Dedifferentiated amniotic fluid mesenchymal stem cell (primary cell): Measurements from ENCODE around the gene GRIA4.

Experiments used
- DNase-seq: peaks from one replicate; pipeline ENCODE4 v3.0.0-alpha.2; 2016; ENCODE audit errors: extremely low spot score

GRIA4 gene

DNA sequence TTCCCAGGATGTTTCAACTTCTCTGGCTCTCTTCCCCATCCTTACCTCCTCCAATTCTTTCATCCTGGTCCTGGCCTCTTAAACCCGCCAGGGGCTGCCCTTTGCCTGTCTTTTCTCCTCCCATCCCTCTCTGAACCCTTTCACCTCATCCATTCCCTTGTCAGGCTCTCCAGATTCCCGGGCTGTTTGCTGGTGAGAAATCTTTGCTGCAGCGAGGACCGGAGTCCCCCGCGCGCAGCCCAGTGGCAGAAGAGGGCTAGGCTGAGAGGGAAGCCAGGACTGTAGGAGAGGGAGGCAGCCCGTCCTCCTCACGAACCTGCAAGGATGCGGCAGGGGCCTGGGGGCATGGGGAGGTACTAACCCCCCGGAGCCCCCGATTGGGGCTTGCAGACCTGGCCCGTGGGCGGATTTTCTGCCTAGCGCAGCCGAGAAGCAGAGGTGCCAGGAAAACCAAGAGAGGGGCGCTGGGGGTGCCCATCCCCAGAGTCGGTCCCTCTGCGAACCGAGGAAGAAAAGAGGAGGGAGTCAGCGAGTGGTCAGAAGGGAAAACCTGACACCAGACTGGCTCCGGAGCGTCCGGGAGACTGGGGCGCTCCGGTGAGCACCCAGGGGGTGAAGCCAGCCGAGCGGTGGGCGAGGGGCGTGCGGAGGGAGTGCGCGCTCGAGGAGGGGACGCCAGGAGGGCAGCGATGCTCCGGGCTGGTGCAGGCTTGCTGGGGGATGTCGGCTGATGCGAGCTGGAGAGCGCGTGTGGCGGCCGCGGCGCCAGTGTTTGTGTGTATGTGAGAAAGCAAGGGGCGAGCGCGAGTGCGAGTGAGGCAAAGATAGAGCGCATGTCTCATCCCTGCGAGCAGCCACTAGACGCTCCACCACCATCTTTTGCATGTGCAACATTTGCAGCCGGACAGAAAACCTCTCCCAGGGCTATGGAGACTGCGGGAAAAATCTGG is at the start of gene GRIA4:
Gene GRIA4, plus strand, starts transcription at position 242 of the 950 bp plus-strand sequence. CDS start 925 bp downstream, outside the sequence.
- DNase-seq, result peak; percentile 29

DNA sequence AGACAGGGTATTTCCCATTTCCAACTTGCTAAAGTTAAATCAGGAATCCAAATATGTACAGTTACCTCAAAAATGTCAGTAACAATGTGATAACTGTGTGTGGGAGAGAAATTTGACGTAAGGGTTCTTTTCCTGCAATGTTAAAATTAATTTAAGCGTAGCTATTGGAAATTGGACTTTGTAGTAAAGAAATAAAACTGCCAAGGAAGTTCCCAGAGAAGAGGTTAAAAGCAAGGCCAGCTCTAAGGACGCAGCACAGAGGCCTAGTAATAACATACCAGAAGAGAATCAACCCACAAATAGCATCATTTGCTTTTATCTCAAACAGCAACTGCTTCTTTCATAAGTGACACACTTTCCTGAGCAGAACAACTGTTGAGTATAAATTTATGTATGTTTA is 36.8 kb upstream of the GRIA4 start:
- DNase-seq, result no peak

DNA sequence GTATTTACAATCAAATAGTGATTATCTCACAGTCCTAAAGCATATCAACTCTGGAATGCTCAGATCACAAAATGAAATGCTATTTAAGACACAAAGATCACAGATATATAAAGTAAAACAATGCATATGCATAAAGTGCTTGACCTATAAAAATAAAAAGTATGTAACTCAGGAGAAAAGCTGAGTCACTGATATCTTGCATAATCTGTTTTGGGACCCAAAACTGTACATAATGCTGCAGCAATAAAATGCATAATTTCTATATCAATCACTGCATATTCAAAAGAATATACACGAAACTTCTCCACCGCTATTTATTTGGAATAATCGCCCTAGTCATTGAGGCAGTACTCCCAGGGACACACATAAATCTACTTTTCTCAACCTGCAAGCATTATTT is 34.9 kb upstream of the GRIA4 start:
- no peak for DNase-seq

DNA sequence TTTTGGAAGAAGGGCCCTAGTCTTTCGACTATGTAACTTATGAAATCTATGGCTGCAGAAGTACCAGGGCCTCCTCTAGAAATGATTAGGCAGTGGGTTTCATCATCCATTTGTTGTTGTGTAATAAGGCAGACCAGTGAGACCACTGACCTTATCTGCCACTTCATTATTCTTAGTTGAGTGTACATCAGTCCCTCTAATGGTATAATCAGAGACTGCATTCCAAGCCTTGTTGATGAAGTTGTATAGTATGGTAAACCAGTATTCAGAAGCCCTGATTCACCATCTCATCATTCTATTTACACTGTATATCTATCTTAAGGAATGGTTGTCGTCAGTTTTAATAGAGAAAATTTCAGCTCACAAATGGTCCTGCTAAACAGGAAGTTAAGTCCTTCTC is 32.2 kb upstream of the GRIA4 start:
- DNase-seq, result peak; percentile 13

DNA sequence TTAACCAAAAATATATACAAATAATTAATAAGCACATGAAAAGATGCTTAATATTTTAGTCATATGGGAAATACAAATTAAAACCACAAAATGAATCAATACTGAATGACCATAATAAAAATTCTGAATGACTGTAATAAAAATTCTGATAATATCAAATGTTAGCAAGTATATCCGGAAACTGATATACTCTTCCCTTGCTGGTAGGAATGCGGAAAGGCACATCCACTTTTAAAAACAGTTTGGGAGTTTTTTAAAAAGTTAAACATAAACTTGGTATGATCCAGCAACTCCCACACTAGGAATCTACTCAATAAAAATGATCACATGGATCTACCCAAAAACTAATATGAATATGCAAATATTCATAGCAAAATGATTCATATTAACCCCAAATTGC is 30.8 kb upstream of the GRIA4 start:
- DNase-seq, result no peak

DNA sequence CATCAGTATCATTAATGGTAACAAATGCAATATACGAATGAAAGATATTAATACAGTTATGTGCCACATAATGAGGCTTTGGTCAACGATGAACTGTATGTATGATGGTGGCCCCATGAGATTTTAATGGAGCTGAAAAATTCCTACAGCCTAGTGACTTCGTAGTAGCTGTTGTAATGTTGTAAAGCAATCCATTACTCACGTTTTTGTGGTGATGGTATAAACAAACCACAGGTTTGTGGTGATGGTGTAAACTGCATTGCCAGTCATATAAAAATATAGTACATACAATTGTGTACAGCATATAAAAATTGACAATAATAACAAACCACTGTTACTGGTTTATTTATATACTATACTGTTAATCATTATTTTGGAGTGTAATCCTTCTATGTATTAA is 27.4 kb upstream of the GRIA4 start:
- no peak for DNase-seq

DNA sequence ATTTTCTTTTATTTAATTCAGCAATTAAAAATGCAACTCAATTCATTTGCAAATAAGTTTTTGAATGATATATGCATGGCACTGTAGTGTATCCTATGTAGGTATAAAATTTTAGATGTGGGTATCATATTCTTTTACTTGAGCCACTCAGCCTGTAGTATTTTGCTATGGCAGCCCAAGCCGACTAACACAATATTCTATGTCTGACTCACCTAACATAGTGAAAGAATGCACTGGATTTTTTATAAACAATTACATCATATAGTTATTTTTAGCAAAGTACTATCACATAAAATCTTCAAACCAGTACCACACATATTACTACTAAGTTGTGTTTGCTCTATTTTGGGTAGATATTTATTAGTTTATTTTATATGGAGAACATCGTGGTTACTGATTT is 21.9 kb upstream of the GRIA4 start:
- peak; percentile 55 for DNase-seq

DNA sequence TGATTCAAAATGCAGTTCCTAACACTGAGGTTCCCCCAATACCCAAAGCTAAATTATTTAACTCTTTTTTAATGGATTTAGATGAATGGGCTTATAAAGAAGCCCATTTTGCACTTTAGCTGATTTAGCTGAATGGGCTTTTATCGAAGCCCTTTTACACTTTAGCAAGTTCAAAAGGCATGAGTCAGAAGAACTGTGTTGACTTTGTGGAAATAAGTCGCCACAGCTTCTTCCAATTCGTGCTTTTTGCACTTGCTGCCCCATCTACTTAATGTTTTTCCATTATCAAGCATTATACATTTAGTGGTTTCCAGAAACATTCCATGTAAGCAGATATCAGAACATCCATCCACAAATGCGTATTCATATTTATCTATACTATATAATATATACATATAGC is 20.5 kb upstream of the GRIA4 start:
- DNase-seq, result no peak

DNA sequence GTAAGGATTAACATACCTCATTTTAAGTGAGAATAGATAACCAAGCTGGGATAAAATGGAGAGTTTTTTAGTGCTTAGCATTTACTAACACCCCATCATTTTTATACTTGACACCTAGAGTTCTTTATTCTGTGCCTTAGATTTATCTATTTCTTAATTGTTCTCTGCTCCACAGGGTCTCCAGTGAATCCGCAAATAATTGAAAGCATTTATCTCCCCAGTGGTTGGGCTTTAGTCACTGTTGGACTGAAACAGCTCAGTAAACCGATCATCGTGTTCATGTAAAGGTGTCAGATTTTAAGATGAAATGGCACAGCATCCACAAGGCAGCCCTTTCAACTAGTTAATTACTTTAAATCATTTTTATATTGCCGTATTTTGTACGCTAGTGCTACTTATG is 17.8 kb upstream of the GRIA4 start:
- DNase-seq, result no peak

DNA sequence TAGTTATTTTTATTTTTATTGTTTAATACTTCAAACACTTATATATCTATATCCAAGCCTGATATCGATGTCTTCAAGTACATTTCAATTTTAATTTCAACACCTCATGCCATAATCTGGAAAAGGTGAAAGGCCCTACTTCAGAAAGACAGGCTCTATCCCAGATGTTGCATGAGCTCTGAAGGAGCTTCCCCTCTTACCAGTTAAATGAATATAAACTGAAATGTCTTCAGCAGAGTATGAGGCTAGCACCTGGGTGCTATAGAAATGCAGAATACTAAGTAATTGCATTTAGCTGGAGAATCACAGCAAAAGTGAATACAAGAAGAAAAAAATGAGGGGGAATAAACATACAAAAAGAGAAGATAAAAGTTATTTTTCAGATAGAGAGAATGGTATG is 11.5 kb upstream of the GRIA4 start:
- no peak for DNase-seq

DNA sequence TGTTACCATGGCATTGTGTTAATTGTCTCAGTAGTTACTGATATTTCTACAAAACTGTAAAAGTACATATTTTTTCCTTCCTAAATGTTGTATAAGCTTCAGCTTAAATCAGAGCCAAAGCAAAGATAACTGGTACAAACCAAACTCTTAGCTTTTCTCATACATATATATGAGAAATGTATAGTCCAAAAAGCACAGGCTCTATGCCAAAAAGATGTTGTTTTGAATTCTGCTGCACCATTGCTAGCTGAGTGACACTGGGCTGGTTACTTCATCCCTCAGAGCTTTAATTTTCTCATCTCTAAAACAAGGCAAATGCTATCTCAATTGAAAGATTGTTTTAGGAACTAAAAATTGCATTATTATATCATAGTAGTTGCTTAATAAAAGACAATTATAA is 6.7 kb upstream of the GRIA4 start:
- DNase-seq, result no peak

DNA sequence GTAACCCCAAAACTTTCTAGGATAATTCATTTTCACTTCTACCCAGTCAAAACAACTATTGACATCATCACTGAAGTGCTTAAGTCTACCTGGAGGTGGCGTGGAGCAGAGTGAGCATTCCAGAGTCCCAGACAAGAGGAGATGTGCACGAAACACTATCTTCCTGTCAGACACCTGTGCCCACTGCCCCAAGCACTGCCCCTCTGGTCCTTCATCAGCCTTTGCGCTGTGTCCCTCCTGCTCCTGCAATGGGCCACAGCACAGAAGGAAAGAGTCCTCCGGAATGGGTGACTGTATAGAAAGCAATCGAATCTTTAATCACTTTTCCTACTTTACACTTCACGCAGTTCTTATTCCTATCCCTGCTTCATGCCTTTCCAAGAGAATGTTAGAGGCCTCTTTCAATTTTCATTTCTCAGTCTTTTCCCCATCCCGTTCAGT is 512 bp upstream of the GRIA4 start:
- DNase-seq, result no peak

DNA sequence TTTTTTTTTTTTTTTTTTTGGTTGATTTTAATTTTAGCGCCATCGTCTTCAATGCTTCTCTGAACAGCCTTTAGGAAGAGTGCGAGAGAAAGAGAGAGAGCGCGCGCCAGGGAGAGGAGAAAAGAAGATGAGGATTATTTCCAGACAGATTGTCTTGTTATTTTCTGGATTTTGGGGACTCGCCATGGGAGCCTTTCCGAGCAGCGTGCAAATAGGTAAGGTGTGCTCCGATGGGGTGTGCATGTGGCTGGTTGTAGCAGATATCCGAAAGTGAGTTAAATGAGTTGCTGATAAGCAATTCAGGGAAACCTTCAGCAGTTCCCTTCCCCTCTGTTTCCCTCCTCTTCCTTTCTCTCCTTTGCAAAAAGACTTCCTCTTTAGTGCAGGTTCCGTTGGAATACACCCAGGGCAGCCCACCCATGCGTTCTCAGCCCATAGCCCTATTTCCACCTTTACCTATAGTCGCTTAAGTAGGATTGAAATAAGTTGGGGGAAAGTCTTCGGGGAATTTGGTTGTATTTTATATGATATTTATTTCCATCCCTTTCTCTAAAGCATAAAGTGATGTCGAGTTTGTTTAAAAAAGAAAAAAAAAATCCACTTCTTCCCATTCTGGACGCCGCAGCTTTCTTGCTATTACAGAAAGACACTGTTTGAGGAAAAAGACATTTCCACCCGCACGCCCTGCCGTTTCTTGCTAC is 1.1 kb downstream of the GRIA4 start:
- DNase-seq, result no peak

DNA sequence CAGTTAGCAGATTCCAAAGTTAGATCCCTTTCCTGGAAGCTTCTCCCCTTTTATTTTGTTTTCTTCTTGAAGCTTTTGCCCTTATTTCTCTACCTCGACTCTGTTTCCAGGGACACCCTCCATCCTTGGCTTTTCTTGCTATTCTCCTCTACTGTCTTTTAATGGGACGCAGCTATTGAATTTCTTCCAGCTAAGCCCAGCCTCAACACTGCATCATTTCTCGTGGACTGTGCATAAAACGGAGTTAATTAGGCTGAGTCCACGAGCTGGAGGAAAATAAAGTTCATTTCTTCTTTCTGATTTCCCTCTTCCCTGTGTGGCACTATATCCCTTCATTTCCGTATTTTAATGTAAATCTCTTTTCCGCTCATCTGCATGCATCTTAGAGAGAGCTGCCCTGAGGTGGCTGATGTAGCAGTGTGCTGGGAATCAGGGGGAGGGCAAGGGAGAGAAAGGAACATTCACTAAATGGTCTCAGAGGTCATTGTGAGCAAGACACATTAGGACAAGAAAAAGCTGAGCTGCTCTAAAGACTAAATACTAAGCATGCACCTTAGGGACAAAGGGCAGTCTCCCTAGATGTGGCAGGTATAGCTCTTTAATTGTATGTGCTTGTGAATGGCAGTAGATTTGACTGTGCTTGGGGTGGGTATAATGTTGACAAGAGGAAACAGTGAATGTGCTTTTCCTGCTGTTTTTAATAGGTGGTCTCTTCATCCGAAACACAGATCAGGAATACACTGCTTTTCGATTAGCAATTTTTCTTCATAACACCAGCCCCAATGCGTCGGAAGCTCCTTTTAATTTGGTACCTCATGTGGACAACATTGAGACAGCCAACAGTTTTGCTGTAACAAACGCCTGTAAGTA is 1.9 kb downstream of the GRIA4 start:
- no peak for DNase-seq

DNA sequence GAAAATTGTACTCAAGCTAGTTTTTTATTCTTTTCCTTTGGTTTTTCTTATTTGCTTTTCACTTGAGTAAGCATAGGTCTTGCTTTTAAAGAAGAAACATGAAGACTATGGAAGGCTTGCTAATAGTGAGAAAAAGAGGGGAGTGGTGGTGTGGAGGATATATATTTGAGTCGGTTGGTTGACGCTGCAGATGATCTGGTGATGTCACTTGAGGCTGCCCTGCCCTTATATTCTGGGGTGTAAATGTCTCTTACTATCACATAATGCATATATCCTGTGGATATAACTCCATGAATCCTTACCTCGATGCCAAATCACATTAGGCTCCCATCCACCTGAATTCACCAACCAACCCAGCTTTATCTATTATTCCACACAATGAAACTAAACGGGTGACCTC is 2.9 kb downstream of the GRIA4 start:
- DNase-seq, result no peak

DNA sequence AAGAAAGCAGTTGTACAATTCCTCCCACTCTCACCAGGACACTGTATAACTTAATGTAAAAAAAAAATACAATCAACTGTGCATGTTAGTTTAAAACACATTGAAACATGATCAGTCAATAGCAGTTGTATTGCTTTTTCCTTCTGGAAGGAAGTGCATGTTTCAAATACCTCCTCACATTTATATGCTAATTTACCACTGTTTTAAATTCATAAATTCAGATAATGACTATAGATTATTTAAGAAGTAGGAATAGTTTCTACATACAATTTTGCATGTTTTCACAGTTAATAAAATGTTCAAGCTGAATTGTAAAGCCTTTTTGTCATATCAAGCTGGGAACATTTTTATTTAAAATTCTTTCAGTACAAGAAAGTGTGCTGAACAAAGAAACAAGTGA is 3.3 kb downstream of the GRIA4 start:
- DNase-seq, result no peak

DNA sequence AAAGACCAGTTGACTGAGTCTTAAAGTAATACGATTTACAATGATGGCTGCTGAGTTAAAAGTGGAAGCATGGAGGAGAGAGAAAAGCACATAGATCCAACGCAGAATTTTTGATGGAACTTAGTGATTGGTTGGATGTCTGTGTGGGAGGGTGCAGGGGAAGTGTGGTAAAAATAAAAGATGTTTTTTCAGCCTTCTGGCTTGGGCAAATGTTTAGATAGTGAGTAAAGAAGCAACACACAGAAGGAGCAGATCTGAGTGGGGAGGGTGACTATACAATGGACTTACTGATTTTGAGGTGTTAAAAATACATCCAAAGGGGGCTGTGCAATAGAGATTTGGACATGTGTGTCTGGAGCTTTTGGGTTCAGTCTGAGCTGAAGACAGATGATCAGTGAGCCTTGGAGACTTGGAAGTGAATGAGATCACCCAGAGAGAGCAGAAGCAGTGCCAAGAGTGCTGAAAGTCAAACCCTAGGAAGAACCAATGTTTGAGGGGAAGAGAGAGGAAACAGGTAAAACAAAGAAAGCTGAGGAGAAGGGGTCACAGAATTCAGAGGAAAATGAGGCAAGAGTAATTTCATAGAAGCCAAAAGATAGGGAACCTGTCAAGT is 8.6 kb downstream of the GRIA4 start:
- DNase-seq, result no peak

DNA sequence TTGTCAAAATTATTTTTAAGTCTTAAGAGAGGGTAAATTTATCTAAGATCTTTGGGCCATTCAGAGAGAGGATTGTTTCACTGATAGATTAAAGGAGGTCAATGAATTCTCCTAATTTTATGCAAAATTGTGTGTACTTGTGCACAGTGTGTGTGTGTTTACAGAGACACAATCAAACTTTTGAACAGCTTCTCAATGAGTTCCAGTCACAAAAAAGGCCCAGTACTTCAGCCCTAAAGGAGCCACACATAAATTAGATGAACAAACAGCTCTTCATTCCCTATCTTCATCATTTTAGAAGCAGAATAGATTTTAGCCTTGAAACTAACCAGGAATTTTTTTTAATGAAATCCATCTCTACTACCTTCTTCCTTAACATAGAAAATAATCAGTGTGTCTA is 9.7 kb downstream of the GRIA4 start:
- no peak for DNase-seq

DNA sequence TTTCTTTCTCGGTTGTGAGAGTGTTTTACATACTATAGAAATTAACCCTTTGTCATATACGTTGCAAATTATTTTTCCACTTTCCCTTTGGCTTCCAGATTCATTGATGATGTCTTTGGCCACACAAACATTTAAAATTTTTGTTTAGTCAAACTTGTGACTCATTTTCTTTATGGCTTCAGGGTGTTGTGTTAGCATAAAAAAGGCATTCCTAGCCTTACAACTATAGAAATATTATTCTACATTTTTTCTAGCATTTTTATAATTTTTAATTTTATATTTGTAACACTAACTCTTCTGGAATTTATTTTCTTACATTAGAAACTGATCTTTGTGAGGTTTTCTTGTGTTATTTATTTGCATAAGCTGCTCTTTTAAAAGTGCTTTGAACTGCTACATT is 12.1 kb downstream of the GRIA4 start:
- DNase-seq, result no peak

DNA sequence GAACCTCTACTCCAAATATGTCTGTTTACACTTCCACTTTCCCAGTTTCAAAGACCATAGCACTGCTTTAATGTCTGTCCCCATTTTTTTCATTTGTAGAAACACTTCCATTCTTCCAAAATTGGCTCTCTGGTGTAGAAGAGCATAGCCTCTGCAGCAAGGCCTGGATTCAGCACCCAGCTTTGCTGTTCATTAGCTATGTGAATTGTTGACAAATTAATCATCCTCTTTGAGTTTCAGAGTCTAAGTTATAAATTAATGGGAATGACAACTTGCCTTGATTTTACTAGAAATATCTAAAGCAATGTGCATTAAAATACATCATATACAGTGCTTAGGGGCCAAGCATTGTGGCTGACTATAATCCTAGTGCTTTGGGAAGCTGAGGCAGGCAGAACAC is 22.4 kb downstream of the GRIA4 start:
- no peak for DNase-seq

DNA sequence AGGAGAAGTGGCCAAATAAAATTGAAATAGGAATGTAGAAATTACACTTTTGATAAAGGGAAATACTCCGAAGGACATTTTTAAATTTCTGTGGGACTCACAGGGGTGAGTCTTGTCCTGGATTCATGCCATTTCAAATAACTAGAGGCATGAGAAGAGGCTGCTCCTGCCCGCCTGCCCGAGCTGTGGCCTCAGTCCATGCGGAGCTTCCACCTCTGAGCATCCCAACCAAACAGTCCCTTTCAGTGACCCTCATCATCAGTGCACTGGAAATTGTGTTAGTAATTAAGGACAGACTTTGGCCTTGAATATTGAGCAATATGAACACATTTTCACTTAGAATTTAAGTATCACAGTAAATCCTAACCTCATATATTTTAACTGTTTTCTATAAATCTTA is 25.6 kb downstream of the GRIA4 start:
- DNase-seq, result no peak

DNA sequence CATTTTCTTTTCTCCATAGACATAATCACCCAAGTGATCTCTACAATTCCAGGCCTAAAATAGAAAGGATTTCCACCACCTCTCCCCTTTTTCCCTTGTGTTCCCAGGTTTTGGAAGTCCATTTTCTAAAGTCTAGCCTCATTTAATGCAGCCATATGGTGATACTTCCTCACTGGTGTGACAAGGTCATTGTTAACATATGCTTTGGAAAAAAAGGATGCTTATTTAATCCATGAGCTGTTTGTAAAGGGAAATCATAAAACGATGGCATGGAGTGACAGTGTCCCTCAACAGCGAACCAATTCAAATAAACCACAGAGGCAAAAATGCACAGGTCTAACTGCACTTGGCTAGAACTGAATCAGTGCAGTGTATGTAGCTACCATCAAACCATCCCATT is 26.6 kb downstream of the GRIA4 start:
- no peak for DNase-seq
